ENCODE data around the gene GPRIN2.
"Not testable (repeated sequence)": the region's sequence is repeated elsewhere in the genome, so short reads cannot be mapped to it uniquely, and the experiment has no call there.

Gene GPRIN2

GRCh38 chr10:46581997-46582396 lies 25.5 kb upstream of the GPRIN2 start:
- H3K4me3 ChIP-seq (ENCODE audit: low read depth, low read length); H3K27ac ChIP-seq; H3K36me3 ChIP-seq; DNase-seq; H3K27me3 ChIP-seq (ENCODE audit: insufficient read depth, low read depth, severe bottlenecking); H3K9me3 ChIP-seq (ENCODE audit: severe bottlenecking): not testable (repeated sequence)

- H3K27ac ChIP-seq; DNase-seq; H3K36me3 ChIP-seq; H3K27me3 ChIP-seq (ENCODE audit: insufficient read depth, low read depth, severe bottlenecking); H3K4me3 ChIP-seq (ENCODE audit: low read depth, low read length); H3K9me3 ChIP-seq (ENCODE audit: severe bottlenecking): not testable (repeated sequence)
These were observed 22.9 kb upstream of the GPRIN2 start for GRCh38 chr10:46579378-46579777.

- not testable (repeated sequence) for DNase-seq; H3K9me3 ChIP-seq (ENCODE audit: severe bottlenecking); H3K4me3 ChIP-seq (ENCODE audit: low read depth, low read length); H3K27me3 ChIP-seq (ENCODE audit: insufficient read depth, low read depth, severe bottlenecking); H3K36me3 ChIP-seq; H3K27ac ChIP-seq
These were observed 22.2 kb upstream of the GPRIN2 start, which contains the start of gene SYT15 for GRCh38 chr10:46578474-46579178. Gene SYT15, plus strand, starts transcription at chr10:46579128. Its CDS starts 41 bp downstream, at chr10:46579169.

GRCh38 chr10:46577624-46578473 lies 21.4 kb upstream of the GPRIN2 start:
- not testable (repeated sequence) for H3K9me3 ChIP-seq (ENCODE audit: severe bottlenecking); H3K27ac ChIP-seq; DNase-seq; H3K4me3 ChIP-seq (ENCODE audit: low read depth, low read length); H3K27me3 ChIP-seq (ENCODE audit: insufficient read depth, low read depth, severe bottlenecking); H3K36me3 ChIP-seq

- H3K36me3 ChIP-seq; H3K27ac ChIP-seq; H3K9me3 ChIP-seq (ENCODE audit: severe bottlenecking); DNase-seq; H3K27me3 ChIP-seq (ENCODE audit: insufficient read depth, low read depth, severe bottlenecking); H3K4me3 ChIP-seq (ENCODE audit: low read depth, low read length): not testable (repeated sequence)
These were observed 17.4 kb upstream of the GPRIN2 start for GRCh38 chr10:46573884-46574283.

GRCh38 chr10:46573314-46573713 lies 16.9 kb upstream of the GPRIN2 start:
- not testable (repeated sequence) for H3K27ac ChIP-seq; DNase-seq; H3K9me3 ChIP-seq (ENCODE audit: severe bottlenecking); H3K4me3 ChIP-seq (ENCODE audit: low read depth, low read length); H3K36me3 ChIP-seq; H3K27me3 ChIP-seq (ENCODE audit: insufficient read depth, low read depth, severe bottlenecking)

GRCh38 chr10:46572765-46573164 lies 16.3 kb upstream of the GPRIN2 start:
- H3K36me3 ChIP-seq; H3K27me3 ChIP-seq (ENCODE audit: insufficient read depth, low read depth, severe bottlenecking); H3K27ac ChIP-seq; H3K9me3 ChIP-seq (ENCODE audit: severe bottlenecking); DNase-seq; H3K4me3 ChIP-seq (ENCODE audit: low read depth, low read length): not testable (repeated sequence)

GRCh38 chr10:46570655-46571054 lies 14.2 kb upstream of the GPRIN2 start:
- not testable (repeated sequence) for H3K9me3 ChIP-seq (ENCODE audit: severe bottlenecking); H3K36me3 ChIP-seq; H3K4me3 ChIP-seq (ENCODE audit: low read depth, low read length); DNase-seq; H3K27me3 ChIP-seq (ENCODE audit: insufficient read depth, low read depth, severe bottlenecking); H3K27ac ChIP-seq

- not testable (repeated sequence) for H3K4me3 ChIP-seq (ENCODE audit: low read depth, low read length); H3K9me3 ChIP-seq (ENCODE audit: severe bottlenecking); H3K27me3 ChIP-seq (ENCODE audit: insufficient read depth, low read depth, severe bottlenecking); DNase-seq; H3K36me3 ChIP-seq; H3K27ac ChIP-seq
These were observed 10.7 kb upstream of the GPRIN2 start for GRCh38 chr10:46567151-46567550.

GRCh38 chr10:46565591-46566332 lies 9.3 kb upstream of the GPRIN2 start:
- H3K36me3 ChIP-seq; H3K27ac ChIP-seq; H3K4me3 ChIP-seq (ENCODE audit: low read depth, low read length); H3K27me3 ChIP-seq (ENCODE audit: insufficient read depth, low read depth, severe bottlenecking); H3K9me3 ChIP-seq (ENCODE audit: severe bottlenecking): not testable (repeated sequence)
- peak; percentile 63 for DNase-seq
- TF ChIP-seq CTCF (IDR thresholded peaks at IDR 0.05; ENCODE audit: low read depth, low read length): peak; percentile 81
